DND-41 (cell line): ENCODE measurements around the gene TUBB6.
A peak's percentile ranks its signal among the peaks of the same experiment; 100 is the strongest.

Experiments used
- ATAC-seq: fragments of 200-7000 bp; cut with Tn5 transposase; 3 replicates; pipeline ENCODE4 v1.9.1; 2021; ENCODE audit warnings: low read depth; ENCODE audit not compliant: insufficient read depth
- DNase-seq: peaks from one replicate; pipeline ENCODE4 v3.0.0-alpha.2; 2020
- H2AFZ ChIP-seq: 2 replicates; pipeline ENCODE4 v1.6.0; 2012; ENCODE audit warnings: low read depth, low read length
- H3K27ac ChIP-seq: 2 replicates; pipeline ENCODE4 v1.5.1; 2012; ENCODE audit warnings: low read length, inconsistent platforms
- H3K27me3 ChIP-seq: fragments of 200-600 bp; sonication (generic); 2 replicates; pipeline ENCODE4 v1.6.0; 2012; ENCODE audit warnings: low read length, mild to moderate bottlenecking, inconsistent platforms; ENCODE audit not compliant: insufficient read depth, poor library complexity
- H3K36me3 ChIP-seq: 2 replicates; pipeline ENCODE4 v1.5.1; 2012; ENCODE audit warnings: low read length, inconsistent platforms; ENCODE audit not compliant: insufficient read depth
- H3K4me1 ChIP-seq: 2 replicates; pipeline ENCODE4 v1.5.1; 2012; ENCODE audit warnings: mild to moderate bottlenecking, low read length; ENCODE audit not compliant: insufficient read depth
- H3K4me2 ChIP-seq: 2 replicates; pipeline ENCODE4 v1.6.0; 2012; ENCODE audit warnings: mild to moderate bottlenecking, moderate library complexity, low read length, inconsistent platforms; ENCODE audit not compliant: insufficient read depth
- H3K4me3 ChIP-seq, 2 experiments: fragments of 200-600 bp in 1 of 2; shearing (Covaris generic) in 1 of 2; 2 replicates each; pipeline ENCODE4 v1.5.1; 2012 to 2016; ENCODE audit warnings: inconsistent platforms in 2 of 2, low read length in 2 of 2, mild to moderate bottlenecking in 2 of 2, low read depth in 1 of 2, moderate library complexity in 1 of 2
- H3K79me2 ChIP-seq: 2 replicates; pipeline ENCODE4 v1.6.0; 2012; ENCODE audit warnings: low read length, inconsistent platforms; ENCODE audit not compliant: insufficient read depth
- H3K9ac ChIP-seq: 2 replicates; pipeline ENCODE4 v1.6.0; 2012; ENCODE audit warnings: low read depth, mild to moderate bottlenecking, inconsistent platforms, low read length, moderate library complexity
- H3K9me3 ChIP-seq: 2 replicates; pipeline ENCODE4 v1.5.1; 2012; ENCODE audit warnings: low read length, moderate library complexity, mild to moderate bottlenecking, inconsistent platforms; ENCODE audit not compliant: insufficient read depth, severe bottlenecking
- H4K20me1 ChIP-seq: 2 replicates; pipeline ENCODE4 v1.6.0; 2012; ENCODE audit warnings: low read length; ENCODE audit not compliant: insufficient read depth
- CTCF ChIP-seq: IDR thresholded peaks from 2 replicates; pipeline ENCODE4 v1.5.1; 2012; ENCODE audit warnings: borderline replicate concordance, low read length, moderate library complexity, mild to moderate bottlenecking; ENCODE audit not compliant: poor library complexity, severe bottlenecking; ENCODE audit errors: extremely low read depth
- EZH2 ChIP-seq: IDR thresholded peaks from 3 replicates; pipeline ENCODE4 v1.6.1; 2012; ENCODE audit warnings: borderline replicate concordance, low read depth, mild to moderate bottlenecking, moderate library complexity, low read length, inconsistent platforms; ENCODE audit not compliant: severe bottlenecking

Gene TUBB6

GRCh38 chr18:12325726-12326245 lies 17.7 kb downstream of the TUBB6 start:
- TF ChIP-seq EZH2 = no peak
- no peak for TF ChIP-seq CTCF
- Histone ChIP-seq H3K79me2 (no peaks in the 10 kb centered on the region), H3K4me1 (no peaks in the 10 kb centered on the region), H4K20me1 (no peaks in the 10 kb centered on the region; the same call in none of the 2 replicates), H2AFZ (no peak overlapping the region), H3K4me3 (no peak overlapping the region), H3K36me3 (peaks cover 54% of the 10 kb centered on the region), H3K4me2 (no peak overlapping the region), H3K27me3 (no peaks in the 10 kb centered on the region), H3K9me3 (no peaks in the 10 kb centered on the region), H3K27ac (no peak overlapping the region), H3K9ac (no peak overlapping the region)
- no peak for ATAC-seq
- no peak for DNase-seq

- H2AFZ ChIP-seq = no peak overlapping the region
- no peak for TF ChIP-seq EZH2
- no peak for TF ChIP-seq CTCF
- H3K27me3 ChIP-seq = no peaks in the 10 kb centered on the region
- no peaks in the 10 kb centered on the region for H3K79me2 ChIP-seq
- peaks cover 58% of the 10 kb centered on the region for H3K36me3 ChIP-seq
- no peak overlapping the region for H3K27ac ChIP-seq
- no peak overlapping the region for H3K4me3 ChIP-seq
- no peaks in the 10 kb centered on the region; the same call in none of the 2 replicates for H4K20me1 ChIP-seq
- H3K9ac ChIP-seq = no peak overlapping the region
- ATAC-seq (no peak), DNase-seq (no peak)
- no peaks in the 10 kb centered on the region for H3K9me3 ChIP-seq
- H3K4me1 ChIP-seq = no peaks in the 10 kb centered on the region
- no peak overlapping the region for H3K4me2 ChIP-seq
These were observed 18.8 kb downstream of the TUBB6 start for GRCh38 chr18:12326711-12327460.

- 0 out of 2 replicates have a peak overlapping the region, but pooled peaks have one; percentile 13 for H3K27ac ChIP-seq
- peak; percentile 87 for ATAC-seq
- no peak overlapping the region for H3K9ac ChIP-seq
- H3K27me3 ChIP-seq = no peaks in the 10 kb centered on the region
- TF ChIP-seq EZH2 (no peak), CTCF (peak; percentile 89)
- no peaks in the 10 kb centered on the region for H3K79me2 ChIP-seq
- H4K20me1 ChIP-seq = no peaks in the 10 kb centered on the region; the same call in none of the 2 replicates
- H3K4me3 ChIP-seq = no peak overlapping the region
- no peak overlapping the region for H2AFZ ChIP-seq
- no peak overlapping the region for H3K4me2 ChIP-seq
- H3K36me3 ChIP-seq = peaks cover 58% of the 10 kb centered on the region
- H3K9me3 ChIP-seq = no peaks in the 10 kb centered on the region
- H3K4me1 ChIP-seq = no peaks in the 10 kb centered on the region
- DNase-seq = peak; percentile 76
These were observed 19.6 kb downstream of the TUBB6 start for GRCh38 chr18:12327510-12328178.
